PFSK-1 (cell line): ENCODE measurements around the gene ENPP1.

Source experiments
- REST ChIP-seq, 2 experiments: IDR thresholded peaks; 2 replicates each; pipeline versions ENCODE4 v1.6.1 to v1.8.0; 2011 to 2012; ENCODE audit warnings: low read depth in 2 of 2, low read length in 2 of 2, control low read depth in 1 of 2, inconsistent platforms in 1 of 2, mild to moderate bottlenecking in 1 of 2, moderate library complexity in 1 of 2; ENCODE audit not compliant: insufficient read depth in 1 of 2
- SIN3A ChIP-seq: IDR thresholded peaks from 2 replicates; pipeline ENCODE4 v1.6.1; 2012; ENCODE audit warnings: mild to moderate bottlenecking, low read length, moderate library complexity, borderline replicate concordance; ENCODE audit not compliant: insufficient read depth

- TF ChIP-seq SIN3A (no peak), REST (IDR thresholded peaks at IDR 0.05; ENCODE audit: insufficient read depth in 1 of 2, low read depth in 2 of 2, low read length in 2 of 2) (no peak)
Observed at GRCh38 chr6:131776985-131777384, 30.8 kb upstream of the ENPP1 start.
